Body of pancreas (tissue), 4 donors: ENCODE results near the gene PIGBOS1. TPM values are rescaled to one million over a fixed set of nuclear protein-coding genes. Genes with fewer than 3 reads are reported as not detected.

ENCODE experiments used
- ATAC-seq: fragments of 150-250 bp; one replicate; pipeline ENCODE4 v1.9.1; 2016
- DNase-seq, 4 donors: peaks; one replicate each; pipeline ENCODE4 v3.0.0-alpha.2; 2019
- H3K27ac ChIP-seq, 4 donors: fragments of 200-600 bp; sonication (generic); 1 replicate in 3 of 4; 2 replicates in 1 of 4; pipeline versions ENCODE4 v1.5.1 to v1.6.1; 2016 to 2019; ENCODE audit warnings: mild to moderate bottlenecking in 1 of 4, mixed read lengths in 1 of 4, moderate library complexity in 1 of 4
- H3K27me3 ChIP-seq, 2 donors: fragments of 200-600 bp; sonication (generic); one replicate each; pipeline ENCODE4 v1.6.0; 2016; ENCODE audit warnings: mild to moderate bottlenecking in 1 of 2
- H3K36me3 ChIP-seq, 2 donors: fragments of 200-600 bp; sonication (generic); replicated peaks in 1 of 2; 2 replicates each; pipeline ENCODE4 v1.5.1; 2016; ENCODE audit warnings: low read depth in 2 of 2; ENCODE audit not compliant: insufficient read depth in 1 of 2
- H3K4me1 ChIP-seq: fragments of 200-600 bp; sonication (generic); one replicate; pipeline ENCODE4 v1.6.0; 2016
- H3K4me3 ChIP-seq, 2 donors: fragments of 200-600 bp; sonication (generic); 1 replicate in 1 of 2; 2 replicates in 1 of 2; pipeline ENCODE4 v1.5.1; 2016 to 2019
- H3K9me3 ChIP-seq, 3 donors: fragments of 200-600 bp; sonication (generic); 1 replicate in 2 of 3; 2 replicates in 1 of 3; pipeline ENCODE4 v1.5.1; 2016
- POLR2A ChIP-seq, 3 donors: fragments of 450-650 bp; IDR thresholded peaks; one replicate each; pipeline ENCODE4 v1.6.1; 2016; ENCODE audit warnings: antibody characterized with exemption in 3 of 3, mild to moderate bottlenecking in 2 of 3
- WGBS, 2 donors: methylation state at CpG; one replicate each; pipeline ENCODE4 v1.1.5; 2017; 5-methylcytosine and 5-hydroxymethylcytosine counted together
- intact Hi-C: fragments of 100-400 bp; cut with DNase I; formaldehyde crosslinking; loops from one replicate; pipeline ENCODE4 v1.15.1; 2023
- total RNA-seq, 2 donors: library from RNA; depleted of rRNA; stranded (reverse); fragments of >200 nt; gene quantifications; one replicate each; pipeline ENCODE4 v1.1.0, GENCODE V29; 2016
- TF ChIP-seq, protein P1 (sequence below), 7 experiments: fragments of 450-650 bp in 4 of 7; fragments of 200-600 bp in 3 of 7; sonication (generic) in 3 of 7; IDR thresholded peaks; one replicate each; pipeline ENCODE4 v1.5.1; 2016 to 2019; ENCODE audit warnings: antibody characterized with exemption in 7 of 7

PIGBOS1 gene
- total RNA-seq, 2 donors from 2014 or later = 11.2 to 16.1 TPM

- TF ChIP-seq, protein P1, sequence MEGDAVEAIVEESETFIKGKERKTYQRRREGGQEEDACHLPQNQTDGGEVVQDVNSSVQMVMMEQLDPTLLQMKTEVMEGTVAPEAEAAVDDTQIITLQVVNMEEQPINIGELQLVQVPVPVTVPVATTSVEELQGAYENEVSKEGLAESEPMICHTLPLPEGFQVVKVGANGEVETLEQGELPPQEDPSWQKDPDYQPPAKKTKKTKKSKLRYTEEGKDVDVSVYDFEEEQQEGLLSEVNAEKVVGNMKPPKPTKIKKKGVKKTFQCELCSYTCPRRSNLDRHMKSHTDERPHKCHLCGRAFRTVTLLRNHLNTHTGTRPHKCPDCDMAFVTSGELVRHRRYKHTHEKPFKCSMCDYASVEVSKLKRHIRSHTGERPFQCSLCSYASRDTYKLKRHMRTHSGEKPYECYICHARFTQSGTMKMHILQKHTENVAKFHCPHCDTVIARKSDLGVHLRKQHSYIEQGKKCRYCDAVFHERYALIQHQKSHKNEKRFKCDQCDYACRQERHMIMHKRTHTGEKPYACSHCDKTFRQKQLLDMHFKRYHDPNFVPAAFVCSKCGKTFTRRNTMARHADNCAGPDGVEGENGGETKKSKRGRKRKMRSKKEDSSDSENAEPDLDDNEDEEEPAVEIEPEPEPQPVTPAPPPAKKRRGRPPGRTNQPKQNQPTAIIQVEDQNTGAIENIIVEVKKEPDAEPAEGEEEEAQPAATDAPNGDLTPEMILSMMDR (IDR thresholded peaks at IDR 0.05) = no peak
- no peak for TF ChIP-seq POLR2A (IDR thresholded peaks at IDR 0.05)
- WGBS, 2 donors = 90 to 96% methylated on average over 5 of the region's 5 CpGs
- no peak overlapping the region for H3K4me3 ChIP-seq
- no peaks in the 10 kb centered on the region for H3K27me3 ChIP-seq
- DNase-seq (no peak), ATAC-seq (no peak)
- H3K4me1 ChIP-seq = peaks cover 13% of the 10 kb centered on the region
- no peaks in the 10 kb centered on the region for H3K9me3 ChIP-seq
- H3K36me3 ChIP-seq = no peaks in the 10 kb centered on the region
- H3K27ac ChIP-seq = no peak overlapping the region
- intact Hi-C loops = no loop called here
Observed at GRCh38 chr15:55276324-55276723, 42.6 kb downstream of the PIGBOS1 start.

- no peak for DNase-seq
- Histone ChIP-seq H3K36me3 (no peaks in the 10 kb centered on the region), H3K4me1 (no peaks in the 10 kb centered on the region), H3K27ac (no peak overlapping the region), H3K9me3 (no peaks in the 10 kb centered on the region), H3K4me3 (no peak overlapping the region), H3K27me3 (no peaks in the 10 kb centered on the region)
- intact Hi-C loops = no loop called here
- TF ChIP-seq, protein P1 (IDR thresholded peaks at IDR 0.05) = no peak
- no peak for TF ChIP-seq POLR2A (IDR thresholded peaks at IDR 0.05)
- ATAC-seq = no peak
- WGBS, 2 donors = 82 to 85% methylated on average over 6 of the region's 6 CpGs
Observed at GRCh38 chr15:55270291-55270690, 48.6 kb downstream of the PIGBOS1 start.

DNA sequence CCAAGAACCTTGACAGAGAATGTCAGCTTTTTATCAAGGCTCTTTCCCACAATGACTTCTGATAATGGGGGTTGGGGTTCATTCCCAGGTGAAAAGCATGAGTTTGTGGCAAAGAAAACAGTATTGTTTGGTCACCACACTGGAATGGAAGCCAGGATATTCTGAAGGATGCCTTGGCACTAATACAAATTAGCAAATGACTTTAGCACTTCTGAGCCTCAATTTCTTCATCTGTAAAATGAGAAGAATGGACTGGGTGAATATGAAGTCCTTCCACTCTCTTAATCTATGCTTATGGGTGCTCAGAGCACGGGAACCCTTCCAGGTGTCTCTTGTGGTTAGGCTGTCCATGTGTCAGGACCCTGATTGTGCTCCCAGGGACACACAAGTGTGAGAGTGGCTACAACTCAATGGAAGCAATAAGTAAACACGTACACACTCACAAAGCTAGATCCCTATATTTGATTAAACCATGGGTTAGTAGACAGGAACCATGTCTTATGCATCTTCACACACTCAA, 50.7 kb downstream of the PIGBOS1 start:
- Histone ChIP-seq H3K4me1 (no peaks in the 10 kb centered on the region), H3K27ac (peak overlapping the region in 1 of 4 donors; percentile 10), H3K9me3 (no peaks in the 10 kb centered on the region), H3K36me3 (no peaks in the 10 kb centered on the region), H3K4me3 (no peak overlapping the region), H3K27me3 (no peaks in the 10 kb centered on the region)
- ATAC-seq = no peak
- intact Hi-C loops = no loop called here
- 41 to 55% methylated on average over 2 of the region's 2 CpGs for WGBS, 2 donors
- TF ChIP-seq, protein P1 (IDR thresholded peaks at IDR 0.05) = no peak
- no peak for TF ChIP-seq POLR2A (IDR thresholded peaks at IDR 0.05)
- no peak for DNase-seq

- Histone ChIP-seq H3K27ac (peak overlapping the region in 2 of 4 donors; percentile 15 to 44), H3K27me3 (no peaks in the 10 kb centered on the region), H3K9me3 (no peaks in the 10 kb centered on the region), H3K4me3 (no peak overlapping the region), H3K4me1 (no peaks in the 10 kb centered on the region), H3K36me3 (no peaks in the 10 kb centered on the region)
- intact Hi-C loops = no loop called here
- ATAC-seq (no peak), DNase-seq (peak in 3 of 4 donors; percentile 23 to 67 (median 26))
- TF ChIP-seq, protein P1 (IDR thresholded peaks at IDR 0.05) = no peak
- no peak for TF ChIP-seq POLR2A (IDR thresholded peaks at IDR 0.05)
- 69 to 79% methylated on average over 10 of the region's 10 CpGs for WGBS, 2 donors
Observed at GRCh38 chr15:55267401-55268175, 51.3 kb downstream of the PIGBOS1 start.

Other genes starting within 250 kb of the PIGBOS1 start
- gene RSL24D1, start 122.2 kb downstream of the PIGBOS1 start, total RNA-seq = 10 to 100 TPM; 13.5 to 46.7 TPM
- 1 to 10 TPM; 9.6 to 9.9 TPM for gene RAB27A, start 29.3 kb downstream of the PIGBOS1 start, total RNA-seq
- 10 to 100 TPM in 1 of 2 donors, 1 to 10 TPM in 1; 9.1 to 17.1 TPM for gene PIGB, start 99 bp upstream of the PIGBOS1 start, total RNA-seq
- 10 to 100 TPM; 64.3 to 71.9 TPM for gene CCPG1, start 89.2 kb upstream of the PIGBOS1 start, total RNA-seq
- gene PIERCE2, start 89.4 kb upstream of the PIGBOS1 start, total RNA-seq = 1 to 10 TPM; 2.0 to 2.1 TPM
- 1 to 10 TPM in 1 of 2 donors, not detected in 1; 2.1 TPM for gene DNAAF4, start 189.1 kb upstream of the PIGBOS1 start, total RNA-seq